Naive B cell (primary cell): ENCODE data around the gene MEGF6. TPM values are rescaled to one million over a fixed set of nuclear protein-coding genes. Genes with fewer than 3 reads are reported as not detected.
"Not testable (repeated sequence)": the region's sequence is repeated elsewhere in the genome, so short reads cannot be mapped to it uniquely, and the experiment has no call there.

ENCODE experiments used
- ATAC-seq, 2 donors: fragments of 150-1000 bp; cut with Tn5 transposase; 2 replicates each; pipeline ENCODE4 v1.10.0; 2021; ENCODE audit warnings: low read depth in 2 of 2, mild to moderate bottlenecking in 2 of 2, moderate library complexity in 2 of 2
- DNase-seq: peaks from one replicate; pipeline ENCODE4 v3.0.0; 2022
- H3K27ac Mint-ChIP-seq, 6 donors: one replicate each; pipeline ENCODE4 v1.8.0; 2020 to 2022; ENCODE audit warnings: mild to moderate bottlenecking in 6 of 6, mixed read lengths in 6 of 6, moderate library complexity in 5 of 6, inconsistent platforms in 2 of 6
- H3K27me3 Mint-ChIP-seq, 3 donors: one replicate each; pipeline ENCODE4 v1.8.0; 2021 to 2022; ENCODE audit warnings: mixed read lengths in 3 of 3, mild to moderate bottlenecking in 1 of 3
- H3K36me3 Mint-ChIP-seq, 2 donors: one replicate each; pipeline ENCODE4 v1.8.0; 2020 to 2022; ENCODE audit warnings: mixed read lengths in 2 of 2, inconsistent platforms in 1 of 2, mild to moderate bottlenecking in 1 of 2
- H3K4me1 Mint-ChIP-seq, 3 donors: one replicate each; pipeline ENCODE4 v1.8.0; 2020 to 2022; ENCODE audit warnings: mixed read lengths in 3 of 3, inconsistent platforms in 1 of 3, mild to moderate bottlenecking in 1 of 3, moderate library complexity in 1 of 3
- H3K4me3 Mint-ChIP-seq, 8 donors: one replicate each; pipeline ENCODE4 v1.8.0; 2020 to 2022; ENCODE audit warnings: mild to moderate bottlenecking in 8 of 8, mixed read lengths in 8 of 8, moderate library complexity in 8 of 8, inconsistent platforms in 2 of 8
- H3K9me3 Mint-ChIP-seq, 7 donors: one replicate each; pipeline ENCODE4 v1.8.0; 2020 to 2022; ENCODE audit warnings: mixed read lengths in 7 of 7, mild to moderate bottlenecking in 5 of 7, inconsistent platforms in 2 of 7, moderate library complexity in 1 of 7
- polyA plus RNA-seq, 6 donors: library from polyadenylated mRNA; unstranded; fragments of 300-500 nt; fragmentation: Illumina TruSeq; gene quantifications; one replicate each; pipeline ENCODE4 v1.2.3, GENCODE V29; 2021; ENCODE audit warnings: low read depth in 6 of 6

Gene MEGF6
- polyA plus RNA-seq, 6 donors from 2014 or later: 3.1 to 8.8 (median 4.3) TPM; not detected in 1

- H3K27me3 Mint-ChIP-seq: peaks cover 0 to 6% (median 0%) of the 10 kb centered on the region in 3 donors
- no peak overlapping the region for H3K4me3 Mint-ChIP-seq
- H3K27ac Mint-ChIP-seq: no peak overlapping the region
- peaks cover 0 to 4% (median 0%) of the 10 kb centered on the region in 3 donors for H3K4me1 Mint-ChIP-seq
- no peaks in the 10 kb centered on the region for H3K9me3 Mint-ChIP-seq
- no peak for DNase-seq
- no peak for ATAC-seq
- no peaks in the 10 kb centered on the region for H3K36me3 Mint-ChIP-seq
These were observed 24.1 kb downstream of the MEGF6 start for GRCh38 chr1:3586986-3587759.

- ATAC-seq (no peak), DNase-seq (no peak)
- peaks cover 0 to 6% (median 0%) of the 10 kb centered on the region in 3 donors for H3K27me3 Mint-ChIP-seq
- H3K36me3 Mint-ChIP-seq: no peaks in the 10 kb centered on the region
- H3K4me3 Mint-ChIP-seq: no peak overlapping the region
- no peaks in the 10 kb centered on the region for H3K9me3 Mint-ChIP-seq
- H3K4me1 Mint-ChIP-seq: peaks cover 0 to 4% (median 2%) of the 10 kb centered on the region in 3 donors
- no peak overlapping the region for H3K27ac Mint-ChIP-seq
These were observed 25.3 kb downstream of the MEGF6 start for GRCh38 chr1:3585940-3586568.

- DNase-seq, H3K27me3 Mint-ChIP-seq, H3K4me3 Mint-ChIP-seq, H3K27ac Mint-ChIP-seq, ATAC-seq, H3K9me3 Mint-ChIP-seq, H3K36me3 Mint-ChIP-seq, H3K4me1 Mint-ChIP-seq: not testable (repeated sequence)
These were observed 25.9 kb downstream of the MEGF6 start for GRCh38 chr1:3585353-3585868.

- H3K4me3 Mint-ChIP-seq: no peak overlapping the region
- ATAC-seq (no peak), DNase-seq (no peak)
- H3K27me3 Mint-ChIP-seq: peaks cover 0 to 6% (median 0%) of the 10 kb centered on the region in 3 donors
- H3K9me3 Mint-ChIP-seq: no peaks in the 10 kb centered on the region
- H3K36me3 Mint-ChIP-seq: no peaks in the 10 kb centered on the region
- no peak overlapping the region for H3K27ac Mint-ChIP-seq
- H3K4me1 Mint-ChIP-seq: peaks cover 0 to 4% (median 3%) of the 10 kb centered on the region in 3 donors
These were observed 26.4 kb downstream of the MEGF6 start for GRCh38 chr1:3584915-3585314.

- peaks cover 0 to 12% (median 0%) of the 10 kb centered on the region in 3 donors for H3K27me3 Mint-ChIP-seq
- not testable (repeated sequence) for H3K4me1 Mint-ChIP-seq, H3K27ac Mint-ChIP-seq, ATAC-seq, H3K9me3 Mint-ChIP-seq, DNase-seq, H3K36me3 Mint-ChIP-seq, H3K4me3 Mint-ChIP-seq
These were observed 27.6 kb downstream of the MEGF6 start for GRCh38 chr1:3583751-3584150.

- H3K36me3 Mint-ChIP-seq: no peaks in the 10 kb centered on the region
These were observed 29.8 kb downstream of the MEGF6 start for GRCh38 chr1:3581296-3582036.

GRCh38 chr1:3580231-3580630, 31.1 kb downstream of the MEGF6 start:
- Mint-ChIP-seq H3K36me3 (no peaks in the 10 kb centered on the region), H3K27ac (no peak overlapping the region), H3K9me3 (no peaks in the 10 kb centered on the region), H3K4me1 (peaks cover 15 to 20% (median 15%) of the 10 kb centered on the region in 3 donors), H3K4me3 (no peak overlapping the region), H3K27me3 (peaks cover 0 to 12% (median 0%) of the 10 kb centered on the region in 3 donors)
- ATAC-seq (no peak), DNase-seq (no peak)

More at GRCh38 chr1:3581296-3582036, 29.8 kb downstream of the MEGF6 start:
- Mint-ChIP-seq H3K4me1 (peaks cover 15 to 20% (median 15%) of the 10 kb centered on the region in 3 donors), H3K9me3 (no peaks in the 10 kb centered on the region), H3K27me3 (peaks cover 0 to 12% (median 0%) of the 10 kb centered on the region in 3 donors), H3K4me3 (no peak overlapping the region), H3K27ac (no peak overlapping the region)
- ATAC-seq (no peak), DNase-seq (no peak)

- peaks cover 15 to 20% (median 15%) of the 10 kb centered on the region in 3 donors for H3K4me1 Mint-ChIP-seq
- peaks cover 0 to 12% (median 0%) of the 10 kb centered on the region in 3 donors for H3K27me3 Mint-ChIP-seq
- no peak overlapping the region for H3K27ac Mint-ChIP-seq
- ATAC-seq: no peak
- no peaks in the 10 kb centered on the region for H3K36me3 Mint-ChIP-seq
- H3K9me3 Mint-ChIP-seq: no peaks in the 10 kb centered on the region
- DNase-seq: no peak
- H3K4me3 Mint-ChIP-seq: no peak overlapping the region
These were observed 31.7 kb downstream of the MEGF6 start for GRCh38 chr1:3579626-3580025.

- Mint-ChIP-seq H3K4me1 (peaks cover 15 to 20% (median 15%) of the 10 kb centered on the region in 3 donors), H3K27me3 (peaks cover 0 to 12% (median 0%) of the 10 kb centered on the region in 3 donors), H3K9me3 (no peaks in the 10 kb centered on the region), H3K36me3 (no peaks in the 10 kb centered on the region), H3K27ac (no peak overlapping the region), H3K4me3 (peak overlapping the region in 1 of 8 donors; percentile 71)
- ATAC-seq: no peak
- no peak for DNase-seq
These were observed 32.4 kb downstream of the MEGF6 start for GRCh38 chr1:3578906-3579305.

- Mint-ChIP-seq H3K36me3 (no peaks in the 10 kb centered on the region), H3K27ac (no peak overlapping the region), H3K4me3 (peak overlapping the region in 2 of 8 donors; percentile 35 to 77), H3K9me3 (no peaks in the 10 kb centered on the region), H3K4me1 (peaks cover 15 to 20% (median 15%) of the 10 kb centered on the region in 3 donors), H3K27me3 (peaks cover 0 to 12% (median 0%) of the 10 kb centered on the region in 3 donors)
- ATAC-seq (no peak), DNase-seq (no peak)
These were observed 32.9 kb downstream of the MEGF6 start for GRCh38 chr1:3578433-3578805.

- Mint-ChIP-seq H3K4me3 (peak overlapping the region in 4 of 8 donors; percentile 30 to 77 (median 38)), H3K9me3 (no peaks in the 10 kb centered on the region), H3K27ac (no peak overlapping the region), H3K4me1 (peaks cover 15 to 20% (median 15%) of the 10 kb centered on the region in 3 donors), H3K27me3 (peaks cover 0 to 12% (median 0%) of the 10 kb centered on the region in 3 donors), H3K36me3 (no peaks in the 10 kb centered on the region)
- ATAC-seq (peak; percentile 28 to 37), DNase-seq (no peak)
These were observed 33.4 kb downstream of the MEGF6 start for GRCh38 chr1:3577711-3578432.

- DNase-seq (no peak), ATAC-seq (peak; percentile 18 to 30)
- Mint-ChIP-seq H3K4me3 (peak overlapping the region in 1 of 8 donors; percentile 35), H3K9me3 (no peaks in the 10 kb centered on the region), H3K36me3 (no peaks in the 10 kb centered on the region), H3K27ac (no peak overlapping the region), H3K27me3 (peaks cover 0 to 7% (median 0%) of the 10 kb centered on the region in 3 donors), H3K4me1 (peaks cover 15% of the 10 kb centered on the region in 3 donors)
These were observed 34.0 kb downstream of the MEGF6 start for GRCh38 chr1:3577300-3577699.

GRCh38 chr1:3575993-3576392, 35.3 kb downstream of the MEGF6 start:
- DNase-seq (no peak), ATAC-seq (no peak)
- Mint-ChIP-seq H3K9me3 (no peaks in the 10 kb centered on the region), H3K4me1 (peaks cover 12 to 15% (median 15%) of the 10 kb centered on the region in 3 donors), H3K4me3 (no peak overlapping the region), H3K27me3 (peaks cover 0 to 6% (median 0%) of the 10 kb centered on the region in 3 donors), H3K36me3 (no peaks in the 10 kb centered on the region), H3K27ac (no peak overlapping the region)
